HG03097 (cell line): ENCODE data around the gene TNS3.

Experiments used
- ATAC-seq: cut with Tn5 transposase; IDR thresholded peaks from one replicate; pipeline ENCODE4 v1.9.1; 2021; ENCODE audit not compliant: unreplicated experiment, low FRiP score

The TNS3 gene

DNA sequence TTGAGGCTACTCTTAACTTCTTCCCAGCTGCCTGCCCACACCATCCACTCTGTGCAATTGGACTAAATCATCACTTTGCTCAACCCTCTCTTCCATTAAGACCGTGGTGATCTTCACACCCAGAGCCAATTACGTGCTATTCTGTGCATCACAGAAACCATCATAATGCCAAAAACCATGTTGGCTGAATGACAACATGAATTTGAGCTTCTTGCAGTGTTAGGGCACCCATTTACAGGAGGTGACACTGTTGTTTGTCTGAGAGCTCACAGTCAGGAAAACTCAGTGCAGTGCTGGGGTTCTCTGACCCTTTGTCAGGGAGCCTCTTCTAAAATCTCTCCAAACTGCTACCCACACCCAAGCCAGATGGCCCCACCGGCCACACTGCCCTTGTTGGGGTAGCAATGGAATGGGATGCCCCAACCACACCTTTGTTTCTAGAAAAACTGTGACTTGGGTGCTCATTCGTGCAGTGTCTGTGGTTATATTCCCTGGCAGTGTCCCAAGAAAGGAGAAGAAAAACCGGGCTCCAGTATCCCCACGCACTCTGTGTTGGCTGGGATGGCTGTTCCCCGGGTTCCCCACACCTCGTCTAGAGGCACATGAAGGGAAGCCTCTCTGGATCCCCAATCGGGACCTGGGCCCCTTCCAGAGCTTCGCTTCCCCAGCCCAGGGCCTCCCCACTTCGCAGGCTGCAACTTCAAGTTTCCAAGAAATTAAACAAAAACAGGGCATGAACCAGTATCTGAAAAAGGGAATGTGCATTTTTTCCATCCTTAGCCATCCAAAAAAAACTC, 2.0 kb upstream of the TNS3 start:
- no peak for ATAC-seq

DNA sequence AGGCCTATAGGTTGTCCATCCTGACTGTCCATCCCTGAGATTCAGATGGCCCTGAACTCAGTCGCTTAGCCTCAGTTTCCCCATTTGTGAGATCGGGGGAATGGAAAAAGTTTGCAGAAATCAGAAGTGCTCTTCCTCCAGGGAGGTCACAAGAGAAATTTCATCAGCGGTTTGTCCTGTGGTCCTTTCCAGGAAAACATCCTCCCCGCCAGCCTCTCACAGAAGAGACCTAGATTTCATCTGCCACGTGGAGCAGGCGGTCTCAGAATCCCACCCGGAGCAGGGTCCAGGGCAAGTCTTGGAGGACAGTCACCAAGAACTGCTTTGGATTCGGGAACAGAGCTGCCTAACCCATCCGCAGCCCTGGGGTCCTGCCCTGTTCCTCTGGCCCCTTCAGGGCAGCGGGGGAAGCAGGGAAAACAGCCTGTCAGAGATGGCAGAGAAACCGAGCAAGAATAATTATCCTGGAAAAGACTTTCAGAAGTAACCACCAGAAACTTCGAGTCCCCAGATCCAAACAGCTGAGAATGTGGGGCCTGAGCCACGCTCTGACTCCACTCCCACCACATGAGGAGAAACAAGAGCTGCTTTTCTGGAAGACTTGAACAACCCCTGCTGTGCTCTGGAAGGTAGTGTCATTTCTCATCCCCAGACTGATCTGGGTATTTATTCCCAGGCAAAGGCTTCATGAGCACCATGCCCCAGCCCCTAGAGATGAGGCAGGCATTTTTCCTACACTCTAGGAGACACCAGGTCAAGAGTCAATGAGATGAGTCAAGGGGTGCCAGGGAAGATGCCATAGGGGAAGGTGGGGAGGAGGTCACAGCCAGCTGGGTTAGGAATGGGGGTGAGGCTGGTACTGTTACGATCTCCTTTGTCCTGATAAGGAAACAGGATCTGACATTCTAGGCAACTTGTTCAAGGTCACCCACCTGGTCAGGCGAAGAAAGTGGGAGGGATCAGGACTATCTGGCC, 1.1 kb upstream of the TNS3 start:
- ATAC-seq, result no peak

DNA sequence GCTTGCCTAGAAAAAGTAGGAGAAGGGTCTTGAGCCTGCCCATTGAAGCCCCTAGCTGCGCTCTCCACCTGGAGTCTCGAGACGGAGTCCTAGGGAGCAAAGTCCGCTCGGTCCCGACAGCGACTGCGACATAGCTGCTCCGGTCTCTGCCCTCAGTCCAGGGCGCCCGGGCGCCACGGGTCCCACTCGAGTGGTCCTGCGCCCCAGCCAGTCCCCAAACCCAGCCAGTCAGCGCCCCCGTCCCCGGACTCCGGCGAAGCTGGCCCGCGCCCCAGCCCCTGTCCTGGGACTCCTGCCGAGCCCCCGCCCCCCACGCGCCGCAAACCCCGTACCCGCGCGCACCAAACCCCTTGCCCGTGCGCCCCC, 490 bp downstream of the TNS3 start:
- ATAC-seq, result no peak

- ATAC-seq, result no peak
Observed at GRCh38 chr7:47580811-47581331, 1.0 kb downstream of the TNS3 start.

- ATAC-seq, result no peak
Observed at GRCh38 chr7:47580175-47580706, 1.7 kb downstream of the TNS3 start.

DNA sequence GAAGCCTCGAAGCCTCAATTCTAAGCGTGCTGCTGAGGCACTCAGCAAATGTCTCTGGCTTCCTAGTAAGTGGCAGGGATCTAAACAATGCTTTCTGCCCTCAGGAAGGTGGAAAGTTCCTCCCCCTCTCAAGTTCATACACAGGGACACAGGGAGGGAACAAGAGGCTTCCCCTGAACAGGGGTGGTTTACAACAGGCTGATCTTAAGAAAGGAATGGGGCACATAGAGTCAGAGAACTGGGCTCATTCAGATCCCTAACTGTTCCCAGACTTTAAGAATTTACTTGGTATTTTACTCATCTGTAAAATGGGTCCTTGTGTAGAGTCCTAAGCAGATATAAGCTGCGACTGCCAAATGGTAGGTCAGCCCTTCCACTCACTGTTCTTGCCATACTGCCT, 2.5 kb downstream of the TNS3 start:
- no peak for ATAC-seq

GRCh38 chr7:47578579-47579270, 3.2 kb downstream of the TNS3 start:
- ATAC-seq, result no peak

GRCh38 chr7:47577321-47577919, 4.5 kb downstream of the TNS3 start:
- ATAC-seq, result no peak

DNA sequence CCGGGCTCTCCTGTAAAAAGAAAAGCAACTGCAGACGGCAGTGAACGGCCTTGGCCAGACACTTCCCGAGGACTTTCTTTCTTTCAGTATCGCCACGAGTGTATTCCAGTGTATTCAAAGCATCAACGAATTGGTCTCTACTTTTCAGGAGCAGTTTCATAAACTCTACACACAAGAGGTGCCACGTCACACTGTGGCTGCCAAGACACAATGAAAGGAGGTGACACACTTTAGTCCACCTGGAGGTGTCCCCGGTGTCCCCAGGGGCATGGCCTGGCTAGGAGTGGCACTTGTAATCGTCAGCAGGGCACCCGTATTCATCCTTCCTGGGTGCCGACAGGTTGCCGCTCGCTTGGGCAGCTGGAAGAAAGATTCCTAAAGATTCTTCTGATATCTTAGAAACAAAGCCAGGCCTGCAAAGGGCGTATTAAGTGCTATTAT, 5.0 kb downstream of the TNS3 start:
- no peak for ATAC-seq

DNA sequence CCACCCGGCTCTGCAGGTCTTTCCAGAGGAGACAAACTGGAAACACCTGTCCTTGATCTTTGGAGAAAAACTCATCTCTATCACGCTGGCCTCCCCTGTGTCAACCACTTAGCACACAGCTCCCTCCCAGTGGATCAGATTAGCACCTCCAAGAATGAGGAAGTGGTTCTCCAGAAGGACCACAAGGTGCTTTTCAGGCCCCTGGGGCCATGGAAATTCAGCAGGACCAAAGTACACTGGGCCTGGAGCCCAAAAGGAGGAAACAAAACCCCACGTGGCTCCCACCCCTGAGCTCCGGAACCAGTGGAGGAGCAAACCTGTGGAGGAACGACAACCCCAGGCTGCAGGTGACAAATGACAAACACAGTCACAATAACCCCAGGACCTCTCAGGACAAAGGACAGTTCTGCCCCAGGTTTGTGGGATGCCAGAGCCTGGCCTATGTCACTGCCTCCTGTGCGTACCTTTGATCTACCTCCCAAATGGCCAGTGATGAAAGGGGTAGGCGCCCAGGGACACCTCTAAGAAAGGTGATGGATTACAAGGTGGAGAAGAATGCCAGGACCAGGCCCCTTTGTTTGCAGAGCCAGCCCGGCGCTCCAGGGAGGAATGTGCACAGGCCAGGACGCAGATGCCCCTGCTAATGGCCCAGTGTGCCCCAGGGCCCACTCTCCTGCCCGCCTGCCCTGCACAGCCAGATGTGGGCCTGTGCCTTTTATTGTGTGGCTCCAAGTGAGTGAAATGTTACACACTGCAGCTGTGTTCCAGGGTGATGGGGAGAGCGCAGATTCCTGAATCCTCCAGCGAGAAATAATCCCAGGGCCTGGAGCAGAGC, 5.7 kb downstream of the TNS3 start:
- ATAC-seq, result no peak

- peak; percentile 83 for ATAC-seq
Observed at GRCh38 chr7:47574482-47575329, 7.2 kb downstream of the TNS3 start.

DNA sequence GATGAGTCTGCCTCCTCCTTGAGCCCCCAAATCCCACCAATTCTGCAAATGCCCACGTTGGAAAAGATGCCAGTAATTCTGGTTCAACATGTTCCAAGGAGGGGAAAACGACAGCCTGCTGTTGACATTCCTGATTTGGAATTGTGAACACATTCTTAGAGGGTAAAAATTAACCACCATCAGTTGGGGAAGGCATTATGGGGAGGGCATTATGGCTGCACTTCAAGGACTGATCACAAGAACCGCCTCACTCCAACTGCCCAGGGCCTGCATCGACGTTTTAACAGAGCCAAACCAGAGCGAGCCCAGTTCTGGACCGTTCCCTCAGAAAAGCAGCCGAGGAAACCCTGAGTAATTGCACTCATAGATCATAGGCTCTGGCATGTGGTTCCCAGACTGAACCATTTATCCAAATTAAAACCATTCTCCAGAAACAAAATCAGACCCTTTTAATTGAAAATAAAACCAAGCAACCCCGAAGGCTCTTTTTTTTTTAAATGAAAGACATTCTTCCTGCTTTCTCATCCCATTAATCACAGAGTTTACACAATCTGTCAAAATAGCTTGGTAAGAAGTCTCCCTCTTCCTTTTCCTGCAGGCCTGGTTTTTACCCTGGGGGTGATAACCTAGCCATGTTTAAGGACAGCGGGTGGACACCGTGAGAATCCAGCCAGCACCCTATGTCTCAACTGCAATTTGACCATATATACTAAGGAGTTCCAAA, 8.0 kb downstream of the TNS3 start:
- ATAC-seq, result no peak

DNA sequence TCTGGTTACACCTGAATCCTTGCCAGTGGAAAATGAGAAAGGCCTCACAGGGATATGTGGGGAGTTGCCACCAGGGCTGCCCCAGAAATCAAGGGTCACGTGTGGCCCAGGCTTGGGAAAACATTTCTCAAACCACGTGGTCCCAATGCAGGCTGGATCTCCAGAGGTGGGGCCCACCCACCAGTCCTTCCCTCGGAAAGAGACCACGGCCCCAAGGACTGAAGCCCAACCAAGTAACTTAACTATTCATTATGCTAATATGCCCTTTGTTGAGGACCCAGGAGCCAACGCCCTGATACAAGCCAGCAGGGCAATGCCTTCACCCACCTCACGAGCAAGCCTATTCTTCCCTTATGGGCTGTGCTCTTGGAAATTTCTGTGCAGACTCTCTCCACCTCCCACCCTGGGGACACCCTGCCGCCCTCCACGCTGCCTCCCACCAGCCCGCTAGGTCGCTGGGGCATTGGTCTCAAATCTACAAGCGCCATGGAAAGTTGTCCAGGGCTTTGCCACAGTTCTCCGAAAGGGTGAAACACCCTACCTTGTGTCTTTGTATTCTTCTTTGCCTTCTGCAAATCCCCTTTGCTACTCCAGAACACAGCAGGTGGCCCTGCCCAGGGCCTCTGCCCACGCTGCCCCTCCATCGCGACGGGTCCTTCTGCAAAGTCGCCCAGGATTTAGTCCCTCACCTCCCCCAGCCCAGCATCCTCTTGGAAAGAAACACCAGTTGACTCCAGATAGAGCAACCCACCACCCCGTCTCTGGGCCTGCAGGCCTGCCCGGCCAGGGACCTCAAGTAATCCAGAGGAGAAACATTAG, 8.8 kb downstream of the TNS3 start:
- no peak for ATAC-seq

DNA sequence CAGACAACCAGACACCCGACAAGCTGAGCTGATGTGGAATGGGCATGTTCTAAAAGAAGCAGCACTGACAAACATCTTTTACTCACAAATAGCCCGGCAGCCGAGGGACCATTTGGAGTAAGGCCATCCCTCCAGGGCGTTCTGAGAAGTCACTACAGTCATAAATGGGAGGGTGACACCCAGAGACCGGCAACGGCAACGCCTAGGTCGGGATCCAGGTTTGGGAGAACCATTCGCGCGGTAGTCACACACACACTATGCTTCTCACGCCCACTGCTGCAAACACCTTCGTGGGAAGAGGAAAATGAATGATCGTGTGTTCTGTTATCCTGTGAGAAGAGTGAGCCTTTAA, 9.8 kb downstream of the TNS3 start:
- no peak for ATAC-seq

- ATAC-seq, result no peak
Observed at GRCh38 chr7:47571331-47572093, 10.4 kb downstream of the TNS3 start.

- ATAC-seq, result no peak
Observed at GRCh38 chr7:47570649-47571050, 11.3 kb downstream of the TNS3 start.
